HepG2 (cell line): Measurements from ENCODE around the gene DENND11. TPM values are rescaled to one million over a fixed set of nuclear protein-coding genes. Genes with fewer than 3 reads are reported as not detected.
A peak's percentile ranks its signal among the peaks of the same experiment; 100 is the strongest.

ENCODE experiments used
- ARNT ChIP-seq: fragments of 450-650 bp; IDR thresholded peaks from 2 replicates; pipeline ENCODE4 v1.6.1; 2017
- CBX2 ChIP-seq, 2 experiments: fragments of 200-600 bp in 1 of 2; sonication (generic); formaldehyde crosslinking in 1 of 2; IDR thresholded peaks; 2 replicates each; pipeline versions ENCODE4 v1.7.0 to v1.8.1; 2018 to 2022; ENCODE audit warnings: low read depth in 2 of 2, low read length in 1 of 2, mild to moderate bottlenecking in 1 of 2, missing genetic modification reagents in 1 of 2
- CHD4 ChIP-seq: fragments of 200-600 bp; sonication (generic); IDR thresholded peaks from 2 replicates; pipeline ENCODE4 v1.7.0; 2017; ENCODE audit warnings: mild to moderate bottlenecking, low read length, borderline replicate concordance
- HMGXB4 ChIP-seq, 2 experiments: sonication (generic) in 1 of 2; formaldehyde crosslinking in 1 of 2; IDR thresholded peaks; 2 replicates each; pipeline versions ENCODE4 v1.4.0 to v1.6.1; 2018 to 2020; ENCODE audit warnings: missing genetic modification reagents in 2 of 2, borderline replicate concordance in 1 of 2, low read depth in 1 of 2, mild to moderate bottlenecking in 1 of 2, missing biosample characterization in 1 of 2
- ONECUT2 ChIP-seq: sonication (generic); formaldehyde crosslinking; IDR thresholded peaks from 2 replicates; pipeline ENCODE4 v1.4.0; 2020; ENCODE audit warnings: missing genetic modification reagents
- PRPF4 ChIP-seq: fragments of 200-400 bp; formaldehyde crosslinking; IDR thresholded peaks from 2 replicates; pipeline ENCODE4 v1.6.1; 2016; ENCODE audit warnings: low read length, low read depth; ENCODE audit not compliant: poor library complexity, severe bottlenecking
- RXRB ChIP-seq: IDR thresholded peaks from 2 replicates; pipeline ENCODE4 v1.6.1; 2016; ENCODE audit warnings: borderline replicate concordance, missing genetic modification reagents, missing compliant biosample characterization
- SOX13 ChIP-seq, 3 experiments: fragments of 450-650 bp in 1 of 3; sonication (generic) in 1 of 3; formaldehyde crosslinking in 1 of 3; IDR thresholded peaks in 2 of 3; conservative IDR thresholded peaks in 1 of 3; 2 replicates each; pipeline versions ENCODE4 v1.5.0 to v1.6.1; 2016 to 2020; ENCODE audit warnings: antibody characterized with exemption in 1 of 3, mild to moderate bottlenecking in 1 of 3, missing compliant biosample characterization in 1 of 3, missing genetic modification reagents in 1 of 3, moderate library complexity in 1 of 3
- TFDP1 ChIP-seq: IDR thresholded peaks from 2 replicates; pipeline ENCODE4 v1.6.1; 2016; ENCODE audit warnings: missing compliant biosample characterization, missing genetic modification reagents, borderline replicate concordance
- ZBTB37 ChIP-seq: sonication (generic); formaldehyde crosslinking; IDR thresholded peaks from 2 replicates; pipeline ENCODE4 v1.4.0; 2020; ENCODE audit warnings: mild to moderate bottlenecking, missing genetic modification reagents
- ZNF263 ChIP-seq: sonication (generic); formaldehyde crosslinking; IDR thresholded peaks from 2 replicates; pipeline ENCODE4 v1.4.0; 2020; ENCODE audit warnings: missing genetic modification reagents
- ZNF317 ChIP-seq: sonication (generic); formaldehyde crosslinking; IDR thresholded peaks from 2 replicates; pipeline ENCODE4 v1.5.0; 2020; ENCODE audit warnings: mild to moderate bottlenecking, missing genetic modification reagents
- ZNF326 ChIP-seq: sonication (generic); formaldehyde crosslinking; IDR thresholded peaks from 2 replicates; pipeline ENCODE4 v1.4.0; 2020; ENCODE audit warnings: missing genetic modification reagents, borderline replicate concordance
- ZNF33B ChIP-seq: sonication (generic); formaldehyde crosslinking; IDR thresholded peaks from 2 replicates; pipeline ENCODE4 v1.5.1; 2020; ENCODE audit warnings: mild to moderate bottlenecking, missing genetic modification reagents
- ZNF589 ChIP-seq: sonication (generic); formaldehyde crosslinking; conservative IDR thresholded peaks from 2 replicates; pipeline ENCODE4 v1.8.0; 2022; ENCODE audit warnings: mild to moderate bottlenecking, moderate library complexity, missing genetic modification reagents
- ZNF597 ChIP-seq: sonication (generic); formaldehyde crosslinking; IDR thresholded peaks from 2 replicates; pipeline ENCODE4 v1.5.0; 2020; ENCODE audit warnings: missing genetic modification reagents
- polyA plus RNA-seq, 8 experiments: library from polyadenylated mRNA; depleted of rRNA in 3 of 8; stranded (reverse) in 7 of 8; unstranded in 1 of 8; fragments of >200 nt; fragmentation: Illumina TruSeq in 4 of 8; extraction: Trizol in 4 of 8; gene quantifications; 2 replicates each; pipeline versions ENCODE4 v1.2.1 to v1.2.3, GENCODE V29; 2011 to 2016; ENCODE audit warnings: low read depth in 4 of 8, missing spikeins in 1 of 8, mixed read lengths in 1 of 8; ENCODE audit not compliant: insufficient read depth in 1 of 8
- total RNA-seq, 5 experiments: library from RNA; depleted of rRNA; stranded (reverse); fragments of >200 nt; fragmentation: Illumina TruSeq; extraction: Trizol; gene quantifications; 2 replicates each; pipeline ENCODE4 v1.2.3, GENCODE V29; 2016; ENCODE audit warnings: low read depth in 1 of 5
- TF ChIP-seq, protein P1 (sequence below): sonication (generic); formaldehyde crosslinking; IDR thresholded peaks from 2 replicates; pipeline ENCODE4; 2020; ENCODE audit warnings: missing genetic modification reagents, mild to moderate bottlenecking, borderline replicate concordance
- TF ChIP-seq, protein P2 (sequence below): sonication (generic); formaldehyde crosslinking; IDR thresholded peaks from 2 replicates; pipeline ENCODE4 v1.8.0; 2022; ENCODE audit warnings: missing genetic modification reagents, mild to moderate bottlenecking, moderate library complexity, borderline replicate concordance

The DENND11 gene
- total and polyA plus RNA-seq, 2 of the 13 experiments (the other 11 are each of a cell fraction or from before 2014, with no cell fraction given): 7.1 to 10.5 TPM

GRCh38 chr7:141654551-141654950 is 47.4 kb downstream of the DENND11 start (continued):
- TF ChIP-seq, protein P1, sequence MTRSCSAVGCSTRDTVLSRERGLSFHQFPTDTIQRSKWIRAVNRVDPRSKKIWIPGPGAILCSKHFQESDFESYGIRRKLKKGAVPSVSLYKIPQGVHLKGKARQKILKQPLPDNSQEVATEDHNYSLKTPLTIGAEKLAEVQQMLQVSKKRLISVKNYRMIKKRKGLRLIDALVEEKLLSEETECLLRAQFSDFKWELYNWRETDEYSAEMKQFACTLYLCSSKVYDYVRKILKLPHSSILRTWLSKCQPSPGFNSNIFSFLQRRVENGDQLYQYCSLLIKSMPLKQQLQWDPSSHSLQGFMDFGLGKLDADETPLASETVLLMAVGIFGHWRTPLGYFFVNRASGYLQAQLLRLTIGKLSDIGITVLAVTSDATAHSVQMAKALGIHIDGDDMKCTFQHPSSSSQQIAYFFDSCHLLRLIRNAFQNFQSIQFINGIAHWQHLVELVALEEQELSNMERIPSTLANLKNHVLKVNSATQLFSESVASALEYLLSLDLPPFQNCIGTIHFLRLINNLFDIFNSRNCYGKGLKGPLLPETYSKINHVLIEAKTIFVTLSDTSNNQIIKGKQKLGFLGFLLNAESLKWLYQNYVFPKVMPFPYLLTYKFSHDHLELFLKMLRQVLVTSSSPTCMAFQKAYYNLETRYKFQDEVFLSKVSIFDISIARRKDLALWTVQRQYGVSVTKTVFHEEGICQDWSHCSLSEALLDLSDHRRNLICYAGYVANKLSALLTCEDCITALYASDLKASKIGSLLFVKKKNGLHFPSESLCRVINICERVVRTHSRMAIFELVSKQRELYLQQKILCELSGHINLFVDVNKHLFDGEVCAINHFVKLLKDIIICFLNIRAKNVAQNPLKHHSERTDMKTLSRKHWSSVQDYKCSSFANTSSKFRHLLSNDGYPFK (CRISPR knock-in tag): no peak
- TF ChIP-seq CBX2 (IDR thresholded peaks at IDR 0.05; ENCODE audit: low read depth, low read length): no peak
- no peak for TF ChIP-seq CBX2 (CRISPR knock-in tag; IDR thresholded peaks at IDR 0.05; ENCODE audit: low read depth)
- TF ChIP-seq CHD4: no peak
- no peak for TF ChIP-seq ZNF33B (CRISPR knock-in tag)
- no peak for TF ChIP-seq ZNF597
- TF ChIP-seq, protein P2, sequence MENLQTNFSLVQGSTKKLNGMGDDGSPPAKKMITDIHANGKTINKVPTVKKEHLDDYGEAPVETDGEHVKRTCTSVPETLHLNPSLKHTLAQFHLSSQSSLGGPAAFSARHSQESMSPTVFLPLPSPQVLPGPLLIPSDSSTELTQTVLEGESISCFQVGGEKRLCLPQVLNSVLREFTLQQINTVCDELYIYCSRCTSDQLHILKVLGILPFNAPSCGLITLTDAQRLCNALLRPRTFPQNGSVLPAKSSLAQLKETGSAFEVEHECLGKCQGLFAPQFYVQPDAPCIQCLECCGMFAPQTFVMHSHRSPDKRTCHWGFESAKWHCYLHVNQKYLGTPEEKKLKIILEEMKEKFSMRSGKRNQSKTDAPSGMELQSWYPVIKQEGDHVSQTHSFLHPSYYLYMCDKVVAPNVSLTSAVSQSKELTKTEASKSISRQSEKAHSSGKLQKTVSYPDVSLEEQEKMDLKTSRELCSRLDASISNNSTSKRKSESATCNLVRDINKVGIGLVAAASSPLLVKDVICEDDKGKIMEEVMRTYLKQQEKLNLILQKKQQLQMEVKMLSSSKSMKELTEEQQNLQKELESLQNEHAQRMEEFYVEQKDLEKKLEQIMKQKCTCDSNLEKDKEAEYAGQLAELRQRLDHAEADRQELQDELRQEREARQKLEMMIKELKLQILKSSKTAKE (CRISPR knock-in tag): no peak
- TF ChIP-seq HMGXB4 (CRISPR knock-in tag; IDR thresholded peaks at IDR 0.05; ENCODE audit: borderline replicate concordance in 1 of 2, low read depth in 1 of 2): peak; percentile 39 to 72; a peak in 2 of 4 replicates
- no peak for TF ChIP-seq SOX13 (IDR thresholded peaks at IDR 0.05)
- no peak for TF ChIP-seq SOX13 (CRISPR knock-in tag; conservative IDR thresholded peaks at IDR 0.05 in 1 of 2, IDR thresholded peaks at IDR 0.05 in 1 of 2)
- no peak for TF ChIP-seq ZNF317 (CRISPR knock-in tag)
- peak; percentile 31; the same call in 1 of the 2 replicates for TF ChIP-seq RXRB (CRISPR knock-in tag)
- no peak for TF ChIP-seq PRPF4
- TF ChIP-seq ZBTB37: no peak
- peak; percentile 97 for TF ChIP-seq ZNF263 (CRISPR knock-in tag)
- no peak for TF ChIP-seq ARNT
- no peak for TF ChIP-seq ZNF589 (CRISPR knock-in tag)
- no peak for TF ChIP-seq ZNF326 (CRISPR knock-in tag)
- TF ChIP-seq TFDP1: no peak
- peak; percentile 58; the same call in 1 of the 2 replicates for TF ChIP-seq ONECUT2 (CRISPR knock-in tag)
